HepG2 (cell line): Measurements from ENCODE around the gene RRBP1. TPM values are rescaled to one million over a fixed set of nuclear protein-coding genes. Genes with fewer than 3 reads are reported as not detected.
A peak's percentile ranks its signal among the peaks of the same experiment; 100 is the strongest.

ENCODE experiments used
- ATM ChIP-seq: fragments of 450-650 bp; IDR thresholded peaks from 2 replicates; pipeline ENCODE4 v1.7.1; 2017; ENCODE audit warnings: mild to moderate bottlenecking, borderline replicate concordance
- CHD4 ChIP-seq: fragments of 200-600 bp; sonication (generic); IDR thresholded peaks from 2 replicates; pipeline ENCODE4 v1.7.0; 2017; ENCODE audit warnings: mild to moderate bottlenecking, low read length, borderline replicate concordance
- DPF2 ChIP-seq: sonication (generic); formaldehyde crosslinking; IDR thresholded peaks from 2 replicates; pipeline ENCODE4 v1.4.0; 2020; ENCODE audit warnings: mild to moderate bottlenecking, low read depth, missing genetic modification reagents, borderline replicate concordance
- FOXA1 ChIP-seq, 2 experiments: fragments of 450-650 bp in 1 of 2; sonication (generic) in 1 of 2; formaldehyde crosslinking in 1 of 2; IDR thresholded peaks; 2 replicates each; pipeline versions ENCODE4 v1.4.0 to v1.6.1; 2016 to 2020; ENCODE audit warnings: missing genetic modification reagents in 1 of 2
- GATA4 ChIP-seq: sonication (generic); IDR thresholded peaks from 2 replicates; pipeline ENCODE4 v1.6.1; 2016; ENCODE audit warnings: antibody characterized with exemption, low read depth, borderline replicate concordance
- GATAD2A ChIP-seq: IDR thresholded peaks from 2 replicates; pipeline ENCODE4 v1.6.1; 2016
- PHB2 ChIP-seq: fragments of 450-650 bp; IDR thresholded peaks from 2 replicates; pipeline ENCODE4 v1.6.1; 2018; ENCODE audit not compliant: partially characterized antibody
- POGZ ChIP-seq: sonication (generic); formaldehyde crosslinking; IDR thresholded peaks from 2 replicates; pipeline ENCODE4 v1.4.0; 2020; ENCODE audit warnings: mild to moderate bottlenecking, missing genetic modification reagents
- RAD51 ChIP-seq: fragments of 450-650 bp; IDR thresholded peaks from 2 replicates; pipeline ENCODE4 v1.6.1; 2016; ENCODE audit warnings: borderline replicate concordance
- RBM39 ChIP-seq: fragments of 200-400 bp; formaldehyde crosslinking; IDR thresholded peaks from one replicate; pipeline ENCODE4 v1.6.1; 2018; ENCODE audit warnings: antibody characterized with exemption, mild to moderate bottlenecking, low read depth, low read length; ENCODE audit not compliant: poor library complexity, severe bottlenecking
- REPIN1 ChIP-seq: sonication (generic); formaldehyde crosslinking; IDR thresholded peaks from 2 replicates; pipeline ENCODE4 v1.8.0; 2022; ENCODE audit warnings: missing genetic modification reagents, low read depth, mild to moderate bottlenecking, borderline replicate concordance
- REXO4 ChIP-seq: sonication (generic); formaldehyde crosslinking; IDR thresholded peaks from 2 replicates; pipeline ENCODE4 v1.8.0; 2022; ENCODE audit warnings: missing genetic modification reagents, mild to moderate bottlenecking, borderline replicate concordance
- SIN3A ChIP-seq: IDR thresholded peaks from 2 replicates; pipeline ENCODE4 v1.6.1; 2011; ENCODE audit warnings: low read depth, mild to moderate bottlenecking, control low read depth, low read length, borderline replicate concordance
- UBTF ChIP-seq: sonication (generic); formaldehyde crosslinking; IDR thresholded peaks from 2 replicates; pipeline ENCODE4 v1.4.0; 2020; ENCODE audit warnings: mild to moderate bottlenecking, missing genetic modification reagents
- ZBTB44 ChIP-seq: sonication (generic); formaldehyde crosslinking; IDR thresholded peaks from 2 replicates; pipeline ENCODE4 v1.4.0; 2020; ENCODE audit warnings: missing genetic modification reagents
- ZNF232 ChIP-seq: sonication (generic); formaldehyde crosslinking; IDR thresholded peaks from 2 replicates; pipeline ENCODE4 v1.4.0; 2020; ENCODE audit warnings: missing genetic modification reagents, borderline replicate concordance
- ZNF343 ChIP-seq: sonication (generic); formaldehyde crosslinking; IDR thresholded peaks from 2 replicates; pipeline ENCODE4 v1.4.0; 2020; ENCODE audit warnings: mild to moderate bottlenecking, missing genetic modification reagents
- ZNF670 ChIP-seq: sonication (generic); formaldehyde crosslinking; IDR thresholded peaks from 2 replicates; pipeline ENCODE4 v1.8.0; 2022; ENCODE audit warnings: mild to moderate bottlenecking, missing genetic modification reagents, borderline replicate concordance
- ZNF724P ChIP-seq: sonication (generic); formaldehyde crosslinking; IDR thresholded peaks from 2 replicates; pipeline ENCODE4 v1.8.0; 2022; ENCODE audit warnings: missing genetic modification reagents, borderline replicate concordance
- ZNF776 ChIP-seq: sonication (generic); formaldehyde crosslinking; IDR thresholded peaks from 2 replicates; pipeline ENCODE4 v1.4.0; 2020; ENCODE audit warnings: mild to moderate bottlenecking, missing genetic modification reagents
- ZSCAN30 ChIP-seq: sonication (generic); formaldehyde crosslinking; IDR thresholded peaks from 2 replicates; pipeline ENCODE4 v1.5.0; 2020; ENCODE audit warnings: mild to moderate bottlenecking, missing genetic modification reagents
- polyA plus RNA-seq, 8 experiments: library from polyadenylated mRNA; depleted of rRNA in 3 of 8; stranded (reverse) in 7 of 8; unstranded in 1 of 8; fragments of >200 nt; fragmentation: Illumina TruSeq in 4 of 8; extraction: Trizol in 4 of 8; gene quantifications; 2 replicates each; pipeline versions ENCODE4 v1.2.1 to v1.2.3, GENCODE V29; 2011 to 2016; ENCODE audit warnings: low read depth in 4 of 8, missing spikeins in 1 of 8, mixed read lengths in 1 of 8; ENCODE audit not compliant: insufficient read depth in 1 of 8
- total RNA-seq, 5 experiments: library from RNA; depleted of rRNA; stranded (reverse); fragments of >200 nt; fragmentation: Illumina TruSeq; extraction: Trizol; gene quantifications; 2 replicates each; pipeline ENCODE4 v1.2.3, GENCODE V29; 2016; ENCODE audit warnings: low read depth in 1 of 5
- TF ChIP-seq, protein P1 (sequence below): sonication (generic); formaldehyde crosslinking; IDR thresholded peaks from 2 replicates; pipeline ENCODE4 v1.4.0; 2020; ENCODE audit warnings: mild to moderate bottlenecking, missing genetic modification reagents
- TF ChIP-seq, protein P2 (sequence below): sonication (generic); formaldehyde crosslinking; IDR thresholded peaks from 2 replicates; pipeline ENCODE4 v1.9.0; 2021; ENCODE audit warnings: missing genetic modification reagents, borderline replicate concordance

RRBP1 gene
- total and polyA plus RNA-seq, 2 of the 13 experiments (the other 11 are each of a cell fraction or from before 2014, with no cell fraction given): 150 to 222 TPM

DNA sequence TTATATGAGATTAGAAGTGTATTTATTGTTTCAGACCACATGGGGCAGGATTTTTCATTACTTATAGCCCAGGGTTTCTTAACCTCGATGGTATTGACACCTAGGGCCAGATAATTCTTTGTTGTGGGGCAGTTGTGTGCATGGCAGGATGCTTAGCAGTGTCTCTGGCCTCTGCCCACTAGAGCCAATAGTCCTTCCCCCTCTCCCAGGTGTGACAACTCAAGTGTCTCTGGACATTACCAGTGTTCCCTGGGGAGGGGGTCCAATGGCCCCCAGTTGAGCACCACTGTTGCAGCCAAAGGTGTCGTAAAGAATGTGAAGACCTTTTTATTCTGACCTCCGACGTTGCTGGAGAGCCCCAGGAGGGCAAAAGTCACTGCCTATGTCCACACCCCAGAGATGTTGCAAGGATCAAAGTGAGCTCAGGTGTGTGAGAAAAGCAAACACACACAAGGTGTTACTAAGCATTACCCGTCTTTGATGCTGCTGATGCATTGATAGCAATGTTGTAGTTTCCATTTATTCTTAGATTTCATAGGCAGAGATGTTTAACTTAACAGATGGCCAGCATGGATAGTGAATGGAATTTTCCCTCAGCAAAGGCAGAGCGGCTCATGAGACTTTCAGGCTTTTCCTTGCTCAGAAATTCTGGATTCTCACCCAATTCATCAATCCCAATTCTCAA is 39.9 kb upstream of the RRBP1 start (continued):
- peak; percentile 94 for TF ChIP-seq REPIN1
- TF ChIP-seq ZSCAN30 (CRISPR knock-in tag): no peak
- peak; percentile 98 for TF ChIP-seq GATAD2A (CRISPR knock-in tag)
- no peak for TF ChIP-seq RBM39
- TF ChIP-seq SIN3A: peak; percentile 59; the same call in 1 of the 2 replicates
- TF ChIP-seq, protein P1, sequence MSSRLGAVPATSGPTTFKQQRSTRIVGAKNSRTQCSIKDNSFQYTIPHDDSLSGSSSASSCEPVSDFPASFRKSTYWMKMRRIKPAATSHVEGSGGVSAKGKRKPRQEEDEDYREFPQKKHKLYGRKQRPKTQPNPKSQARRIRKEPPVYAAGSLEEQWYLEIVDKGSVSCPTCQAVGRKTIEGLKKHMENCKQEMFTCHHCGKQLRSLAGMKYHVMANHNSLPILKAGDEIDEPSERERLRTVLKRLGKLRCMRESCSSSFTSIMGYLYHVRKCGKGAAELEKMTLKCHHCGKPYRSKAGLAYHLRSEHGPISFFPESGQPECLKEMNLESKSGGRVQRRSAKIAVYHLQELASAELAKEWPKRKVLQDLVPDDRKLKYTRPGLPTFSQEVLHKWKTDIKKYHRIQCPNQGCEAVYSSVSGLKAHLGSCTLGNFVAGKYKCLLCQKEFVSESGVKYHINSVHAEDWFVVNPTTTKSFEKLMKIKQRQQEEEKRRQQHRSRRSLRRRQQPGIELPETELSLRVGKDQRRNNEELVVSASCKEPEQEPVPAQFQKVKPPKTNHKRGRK (CRISPR knock-in tag): peak; percentile 67; the same call in 1 of the 2 replicates
- no peak for TF ChIP-seq ZNF776
- TF ChIP-seq PHB2: no peak
- no peak for TF ChIP-seq REXO4 (CRISPR knock-in tag)
- peak; percentile 93; the same call in 1 of the 2 replicates for TF ChIP-seq ZNF670 (CRISPR knock-in tag)
- TF ChIP-seq POGZ (CRISPR knock-in tag): peak; percentile 86
- TF ChIP-seq FOXA1 (IDR thresholded peaks at IDR 0.05): peak; percentile 94
- peak; percentile 100 for TF ChIP-seq FOXA1 (CRISPR knock-in tag; IDR thresholded peaks at IDR 0.05)
- TF ChIP-seq RAD51: no peak
- peak; percentile 70; the same call in 1 of the 2 replicates for TF ChIP-seq UBTF (CRISPR knock-in tag)
- peak; percentile 93; the same call in 1 of the 2 replicates for TF ChIP-seq CHD4
- TF ChIP-seq ZNF724P: peak; percentile 87
- peak; percentile 98 for TF ChIP-seq ZNF232 (CRISPR knock-in tag)
- TF ChIP-seq ATM: no peak
- peak; percentile 96 for TF ChIP-seq DPF2 (CRISPR knock-in tag)
- peak; percentile 91; the same call in 1 of the 2 replicates for TF ChIP-seq ZBTB44 (CRISPR knock-in tag)
- no peak; the same call in 1 of the 2 replicates for TF ChIP-seq ZNF343
- peak; percentile 100 for TF ChIP-seq GATA4
- TF ChIP-seq, protein P2, sequence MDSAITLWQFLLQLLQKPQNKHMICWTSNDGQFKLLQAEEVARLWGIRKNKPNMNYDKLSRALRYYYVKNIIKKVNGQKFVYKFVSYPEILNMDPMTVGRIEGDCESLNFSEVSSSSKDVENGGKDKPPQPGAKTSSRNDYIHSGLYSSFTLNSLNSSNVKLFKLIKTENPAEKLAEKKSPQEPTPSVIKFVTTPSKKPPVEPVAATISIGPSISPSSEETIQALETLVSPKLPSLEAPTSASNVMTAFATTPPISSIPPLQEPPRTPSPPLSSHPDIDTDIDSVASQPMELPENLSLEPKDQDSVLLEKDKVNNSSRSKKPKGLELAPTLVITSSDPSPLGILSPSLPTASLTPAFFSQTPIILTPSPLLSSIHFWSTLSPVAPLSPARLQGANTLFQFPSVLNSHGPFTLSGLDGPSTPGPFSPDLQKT (CRISPR knock-in tag): no peak
